D341Med (cell line): Measurements from ENCODE around the gene LCN2.

Experiments used
- DNase-seq: peaks from one replicate; pipeline ENCODE4 v3.0.0; 2012; ENCODE audit warnings: low spot score

Gene LCN2

DNA sequence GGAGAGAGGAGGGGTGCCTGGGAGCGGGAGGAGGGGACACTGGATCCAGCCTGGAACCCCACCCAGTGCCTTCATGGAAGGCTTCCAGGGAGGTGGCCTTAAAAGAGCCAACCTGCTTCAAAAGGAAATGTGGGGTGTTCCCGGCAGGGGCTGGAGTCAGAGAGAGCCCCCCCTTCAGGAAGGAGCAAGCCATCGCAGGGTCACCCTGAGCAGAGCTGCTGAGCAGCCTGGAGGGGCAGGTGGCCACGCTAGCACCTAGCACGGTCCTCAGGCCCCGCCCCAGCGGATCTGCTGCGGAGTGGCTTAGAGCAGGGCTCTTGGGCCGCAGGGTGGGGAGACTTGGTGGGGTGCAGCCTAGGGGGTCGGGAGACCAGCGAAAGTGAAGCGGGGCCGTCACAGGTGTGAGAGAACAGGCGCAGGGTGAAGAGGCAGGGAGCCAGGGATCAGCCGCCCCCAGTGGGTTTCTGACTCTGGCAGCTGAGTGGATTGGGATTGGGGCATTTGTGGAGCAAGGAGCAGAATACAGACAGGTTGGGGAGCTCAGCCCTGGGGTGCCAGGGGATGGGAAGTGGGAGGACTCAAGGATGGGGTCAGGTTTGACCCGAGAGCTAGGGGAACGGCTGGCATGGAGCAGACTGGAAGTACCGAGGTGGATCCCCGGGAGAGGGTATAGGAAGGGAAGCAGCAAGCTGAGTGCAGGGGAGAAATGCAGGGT is 1.5 kb downstream of the LCN2 start:
- DNase-seq: no peak

DNA sequence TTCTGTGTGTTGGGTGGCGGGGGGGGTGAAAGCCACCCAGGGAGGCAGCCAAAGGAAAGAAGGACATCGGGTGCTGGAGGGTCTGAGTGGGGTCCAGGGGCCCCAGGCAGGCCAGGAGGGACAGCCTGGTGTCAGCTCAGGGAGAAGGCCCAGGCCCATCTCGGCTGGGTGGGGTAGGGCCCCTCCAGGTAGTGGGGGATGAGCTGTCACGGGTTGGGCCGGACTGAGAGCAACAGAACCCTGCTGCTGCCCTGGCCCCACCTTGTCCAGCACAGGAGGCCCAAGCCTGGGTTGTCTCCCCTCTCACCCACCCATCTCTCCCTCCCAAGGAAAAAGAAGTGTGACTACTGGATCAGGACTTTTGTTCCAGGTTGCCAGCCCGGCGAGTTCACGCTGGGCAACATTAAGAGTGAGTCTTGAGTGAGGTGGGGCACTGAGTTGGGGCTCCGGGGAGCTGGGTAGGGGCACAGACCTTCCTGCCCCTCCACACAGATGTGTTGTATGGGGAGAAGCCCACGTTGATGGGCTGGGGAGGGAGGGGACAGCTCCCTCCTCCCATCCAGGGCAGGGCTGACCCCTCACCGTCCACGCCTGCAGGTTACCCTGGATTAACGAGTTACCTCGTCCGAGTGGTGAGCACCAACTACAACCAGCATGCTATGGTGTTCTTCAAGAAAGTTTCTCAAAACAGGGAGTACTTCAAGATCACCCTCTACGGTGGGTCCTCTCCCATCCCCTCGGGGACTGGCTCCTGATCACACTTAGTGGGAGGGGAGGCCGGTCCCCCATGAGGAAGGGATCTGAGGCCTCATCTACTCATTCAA is 2.3 kb downstream of the LCN2 start:
- no peak for DNase-seq

DNA sequence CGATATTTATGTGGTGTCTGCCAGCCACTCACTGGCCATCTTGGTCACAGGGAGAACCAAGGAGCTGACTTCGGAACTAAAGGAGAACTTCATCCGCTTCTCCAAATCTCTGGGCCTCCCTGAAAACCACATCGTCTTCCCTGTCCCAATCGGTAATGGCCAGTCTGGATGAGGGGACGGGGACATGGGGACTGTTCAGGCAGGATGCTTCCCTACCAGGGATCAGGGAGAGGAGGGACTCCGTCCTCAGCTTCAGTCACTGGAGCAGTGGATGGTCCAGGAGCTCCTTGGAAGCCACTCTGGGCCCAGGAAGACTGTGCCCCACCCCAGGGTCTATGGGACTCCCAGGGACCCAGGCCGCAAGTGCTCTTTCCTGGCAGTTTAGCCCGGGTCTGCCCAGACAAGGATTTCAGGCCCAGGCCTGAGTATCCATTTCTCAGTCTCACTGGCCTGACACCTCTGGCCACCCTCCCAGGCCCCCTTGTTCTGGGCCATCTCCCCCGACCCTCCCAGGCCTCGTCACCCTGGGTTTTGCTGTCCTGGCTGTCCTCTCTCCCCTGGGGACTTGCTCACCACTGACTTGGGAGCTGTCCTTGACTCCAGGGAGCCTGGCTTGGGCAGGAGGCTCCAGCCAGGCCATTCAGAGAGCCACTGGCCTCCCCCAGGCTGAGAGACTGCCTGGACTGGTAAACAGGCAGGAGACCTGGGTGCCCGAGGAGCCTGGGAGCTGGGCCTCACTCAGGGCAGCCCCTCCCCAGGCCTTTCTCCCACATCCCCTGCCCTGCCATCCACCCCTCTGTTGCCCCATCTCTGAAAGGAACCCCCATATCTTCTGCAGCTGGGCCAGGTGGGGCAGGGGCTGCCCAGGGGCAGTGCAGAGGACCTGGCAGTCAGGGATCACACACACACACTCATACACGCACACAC is 3.1 kb downstream of the LCN2 start:
- DNase-seq: no peak

DNA sequence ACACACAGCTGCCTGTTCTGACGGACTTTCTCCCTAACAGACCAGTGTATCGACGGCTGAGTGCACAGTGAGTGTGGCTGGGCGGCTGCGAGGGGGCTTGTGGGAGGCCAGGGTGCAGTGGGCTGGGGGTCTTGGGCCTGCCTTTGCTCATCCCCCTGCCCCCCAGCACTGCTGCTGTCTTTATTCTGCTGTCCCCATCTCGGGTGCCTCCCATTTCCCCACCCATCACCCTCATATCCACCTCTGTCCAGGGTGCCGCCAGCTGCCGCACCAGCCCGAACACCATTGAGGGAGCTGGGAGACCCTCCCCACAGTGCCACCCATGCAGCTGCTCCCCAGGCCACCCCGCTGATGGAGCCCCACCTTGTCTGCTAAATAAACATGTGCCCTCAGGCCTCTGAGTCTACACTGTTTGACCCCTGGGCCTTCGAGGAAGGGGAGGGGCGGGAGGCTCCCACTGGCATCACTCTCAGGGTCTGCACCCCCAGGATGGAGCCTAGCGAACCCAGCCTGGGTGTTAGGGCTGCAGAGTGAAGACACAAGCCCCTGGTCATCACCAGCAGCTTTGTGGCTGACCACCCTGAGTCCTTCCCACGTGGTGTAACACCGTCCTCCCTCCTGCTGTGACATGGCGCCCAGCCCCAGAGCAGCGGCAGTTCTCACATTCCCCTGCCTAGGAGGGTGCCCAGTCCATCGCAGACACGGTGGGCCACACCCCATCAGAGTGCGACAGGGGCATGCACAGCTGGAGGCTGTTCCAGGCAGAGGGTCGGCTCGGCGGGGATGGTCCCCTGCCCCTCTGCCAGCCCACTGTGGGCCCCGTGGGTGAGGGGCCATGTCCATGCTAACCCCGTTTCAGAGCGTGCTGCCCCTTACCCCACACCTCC is 4.0 kb downstream of the LCN2 start:
- DNase-seq: no peak

DNA sequence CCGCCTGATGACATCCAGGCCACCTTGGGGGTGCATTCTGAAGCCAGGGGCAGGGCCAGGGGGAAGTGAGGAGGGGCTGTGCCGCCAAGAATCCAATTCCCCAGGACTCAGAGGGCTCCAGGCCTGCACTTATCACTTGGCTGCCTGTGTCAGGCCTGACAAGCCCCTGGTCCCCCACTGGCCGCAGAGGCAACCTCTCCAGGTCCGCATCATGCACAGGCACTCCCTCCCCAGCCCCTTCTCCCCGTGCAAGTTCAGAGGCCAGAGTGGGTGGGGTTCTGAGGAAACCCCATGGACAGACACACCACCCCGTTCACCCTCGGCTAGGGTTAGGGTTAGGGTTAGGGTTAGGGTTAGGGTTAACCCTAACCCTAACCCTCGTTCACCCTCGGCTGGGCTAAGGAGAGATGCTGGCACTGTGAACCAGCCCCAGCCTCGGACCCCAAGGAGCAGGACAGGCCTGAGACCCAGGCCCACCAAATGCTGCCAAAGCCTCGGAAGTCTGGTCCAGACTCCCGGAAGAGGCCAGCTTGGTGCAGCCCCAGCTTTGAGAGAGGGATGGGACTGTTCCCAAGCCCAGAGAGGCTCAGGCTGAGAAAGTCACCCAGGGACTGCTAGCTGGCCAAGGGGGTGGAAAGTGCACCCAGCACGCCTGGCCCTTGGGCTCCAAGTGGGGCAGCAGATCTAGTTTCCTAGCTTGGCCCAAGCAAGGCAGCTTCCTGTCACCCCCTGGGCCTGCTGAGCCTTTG is 4.9 kb downstream of the LCN2 start:
- no peak for DNase-seq

DNA sequence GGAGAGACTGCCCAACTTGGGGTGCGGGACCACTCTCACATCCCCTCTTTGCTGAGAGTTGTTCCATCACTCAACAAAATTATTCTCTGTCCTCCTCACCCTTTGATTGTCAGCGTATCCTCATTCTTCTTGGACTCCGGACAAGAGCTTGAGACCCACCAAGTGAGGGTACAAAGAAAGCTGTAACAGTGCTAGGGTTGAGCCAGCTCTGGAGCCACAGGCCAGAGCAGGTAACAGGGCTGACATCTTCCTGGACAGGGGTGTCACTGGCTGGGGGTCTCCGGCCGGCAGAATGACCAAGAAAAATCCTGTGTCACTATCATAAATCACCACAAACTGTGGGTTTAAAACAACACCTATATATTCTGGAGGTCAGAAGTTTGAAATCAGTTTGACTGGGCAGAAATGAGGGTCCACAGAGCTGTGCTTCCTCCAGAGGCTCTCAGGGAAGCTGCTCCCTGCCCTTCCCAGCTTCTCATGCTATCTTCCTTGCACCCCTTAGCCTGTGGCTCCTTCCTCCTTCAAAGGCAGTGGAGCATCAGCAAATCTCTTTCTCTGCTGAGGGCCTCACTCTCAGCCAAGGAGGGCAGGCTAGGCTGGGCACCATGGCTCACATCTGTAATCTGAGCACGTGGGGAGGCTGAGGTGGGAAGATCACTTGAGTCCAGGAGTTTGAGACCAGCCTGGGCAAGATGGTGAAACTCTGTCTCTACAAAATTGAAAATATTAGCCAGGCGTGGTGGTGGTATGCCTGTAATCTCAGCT is 6.7 kb downstream of the LCN2 start:
- DNase-seq: no peak

DNA sequence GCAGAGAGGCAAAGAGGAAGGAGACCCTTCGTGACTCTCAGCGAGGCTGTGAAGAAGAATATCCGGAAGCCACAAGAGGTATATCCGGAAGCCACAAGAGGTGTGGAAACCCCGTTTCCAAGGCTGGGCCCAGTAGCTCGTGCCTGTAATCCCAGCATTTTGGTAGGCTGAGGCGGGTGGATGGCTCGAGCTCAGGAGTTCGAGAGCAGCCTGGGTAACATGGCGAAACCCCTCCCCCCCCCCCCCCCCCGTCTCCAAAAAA is 10.2 kb downstream of the LCN2 start:
- DNase-seq: no peak

DNA sequence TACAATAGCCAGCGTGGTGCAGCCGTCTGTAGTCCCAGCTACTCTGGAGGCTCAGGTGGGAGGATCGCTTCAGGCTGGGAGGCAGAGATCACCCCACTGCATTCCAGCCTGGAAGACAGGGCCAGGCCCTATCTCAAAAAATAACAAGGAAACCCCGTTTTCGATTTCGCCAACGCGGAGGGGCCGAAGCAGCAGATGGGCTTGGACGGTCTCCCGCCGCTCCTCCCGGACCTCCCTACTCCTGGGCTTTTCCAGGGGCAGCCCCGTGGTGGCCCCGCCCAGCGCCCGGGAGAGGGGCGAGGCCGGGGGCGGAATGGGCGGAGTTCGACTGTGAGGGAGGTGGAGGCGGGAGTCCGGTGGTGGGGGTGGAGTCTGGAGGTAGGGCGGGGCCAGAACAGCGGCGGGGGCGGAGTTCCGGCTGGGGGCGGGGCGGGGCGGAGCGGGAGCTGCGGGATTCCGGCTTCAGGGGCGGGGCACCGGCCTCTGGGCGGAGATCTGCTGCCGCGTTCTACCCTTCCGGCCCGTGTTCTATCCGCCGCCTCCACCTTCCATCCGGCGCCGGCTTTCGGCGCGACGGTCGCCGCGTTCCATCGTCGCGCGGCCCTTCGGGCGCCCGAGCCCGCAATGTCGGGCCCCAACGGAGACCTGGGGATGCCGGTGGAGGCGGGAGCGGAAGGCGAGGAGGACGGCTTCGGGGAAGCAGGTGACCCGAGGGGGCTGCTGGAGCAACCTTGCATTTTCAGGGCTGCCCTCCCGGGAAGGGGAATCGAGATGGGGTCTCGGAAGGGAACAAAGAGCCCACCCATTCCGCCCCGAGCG is 10.7 kb downstream of the LCN2 start, which contains the start of gene BBLN:
Gene BBLN (plus strand): TSS at position 482 of the 819 bp plus-strand sequence. CDS start 143 bp downstream, at position 625.
- DNase-seq: peak; percentile 99

DNA sequence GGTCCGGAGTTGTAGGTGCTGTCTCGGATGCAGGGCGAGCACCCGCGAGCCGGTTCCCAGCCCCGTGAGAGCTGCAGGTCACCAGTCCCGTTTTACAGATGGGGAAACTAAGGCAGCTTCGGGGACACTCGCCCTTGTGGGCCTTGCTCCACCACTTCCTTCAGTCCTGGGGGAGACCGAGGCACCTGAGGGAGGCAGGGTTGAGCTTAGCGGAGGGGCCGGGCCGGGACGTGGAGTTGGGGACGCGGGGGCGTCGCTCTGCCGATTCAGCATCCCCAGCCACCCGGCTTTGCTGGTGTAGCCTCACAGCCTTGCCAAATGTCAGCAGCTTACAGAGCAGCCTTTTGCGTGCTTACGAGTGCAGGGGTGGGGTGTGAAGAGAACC is 11.3 kb downstream of the LCN2 start:
- peak; percentile 64 for DNase-seq

DNA sequence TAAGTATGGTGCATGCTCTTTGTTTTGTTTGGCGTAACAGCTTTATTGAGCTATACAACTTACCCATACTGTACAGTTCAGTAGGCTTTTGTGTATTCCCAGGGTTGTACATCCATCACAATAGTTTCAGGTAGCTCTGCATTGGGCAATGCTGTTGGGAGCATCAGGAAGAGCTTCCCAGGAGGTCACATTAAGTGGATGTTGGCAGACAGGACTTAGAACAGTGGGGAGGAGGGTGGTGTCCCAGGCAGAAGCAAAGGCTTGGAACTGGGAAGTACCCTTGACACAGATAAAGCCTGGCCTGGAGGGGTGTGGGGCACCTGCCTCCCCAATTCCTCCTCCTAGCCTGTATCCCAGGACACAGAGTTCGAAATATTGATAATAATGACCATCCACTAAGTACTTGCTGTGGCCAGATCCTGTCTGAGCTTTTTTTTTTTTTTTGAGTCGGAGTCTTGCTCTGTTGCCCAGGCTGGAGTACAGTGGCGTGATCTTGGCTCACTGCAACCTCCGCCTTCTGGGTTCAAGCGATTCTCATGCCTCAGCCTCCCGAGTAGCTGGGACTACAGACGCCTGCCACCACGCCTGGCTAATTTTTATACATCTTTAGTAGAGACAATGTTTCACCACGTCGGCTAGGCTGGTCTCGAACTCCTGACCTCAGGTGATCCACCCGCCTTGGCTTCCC is 12.1 kb downstream of the LCN2 start:
- no peak for DNase-seq

DNA sequence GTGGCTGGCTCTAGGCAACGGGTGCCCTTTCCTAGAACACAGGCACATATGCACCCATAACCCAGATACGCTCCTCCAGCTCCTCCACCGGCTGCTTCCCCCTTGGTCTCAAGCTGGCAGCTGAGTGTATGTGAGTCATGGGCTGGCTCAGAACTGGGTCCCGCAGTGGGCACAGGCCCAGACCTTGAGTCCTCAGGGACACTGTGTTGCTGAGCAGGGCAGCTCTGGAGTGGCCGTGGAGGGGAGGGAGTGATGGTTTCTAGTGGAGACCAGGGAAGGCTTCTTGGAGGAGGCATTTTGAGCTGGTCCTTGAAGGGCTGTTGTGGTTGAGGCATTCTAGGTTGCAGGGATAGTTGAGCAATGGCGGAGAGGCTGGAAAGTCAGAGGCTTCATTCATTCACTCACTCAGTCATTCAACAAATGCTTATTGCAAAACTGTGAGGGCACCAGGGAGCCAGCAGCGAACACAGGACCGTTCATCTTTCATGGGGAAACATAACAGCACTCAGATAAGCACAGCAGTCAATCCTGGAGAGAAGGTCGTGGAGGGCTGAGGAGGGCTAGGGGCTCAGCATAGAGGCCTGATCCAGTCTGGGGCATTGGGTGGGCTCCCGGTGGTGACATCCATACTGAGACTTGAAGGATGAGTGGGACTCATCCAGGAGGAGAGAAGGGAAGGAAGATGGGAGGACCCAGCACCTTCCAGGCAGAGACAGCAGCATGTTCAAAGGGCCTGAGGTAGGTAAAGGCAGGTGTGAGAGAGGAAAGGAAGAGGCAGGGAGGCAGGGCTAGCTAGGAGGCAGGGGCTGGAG is 13.2 kb downstream of the LCN2 start:
- no peak for DNase-seq

DNA sequence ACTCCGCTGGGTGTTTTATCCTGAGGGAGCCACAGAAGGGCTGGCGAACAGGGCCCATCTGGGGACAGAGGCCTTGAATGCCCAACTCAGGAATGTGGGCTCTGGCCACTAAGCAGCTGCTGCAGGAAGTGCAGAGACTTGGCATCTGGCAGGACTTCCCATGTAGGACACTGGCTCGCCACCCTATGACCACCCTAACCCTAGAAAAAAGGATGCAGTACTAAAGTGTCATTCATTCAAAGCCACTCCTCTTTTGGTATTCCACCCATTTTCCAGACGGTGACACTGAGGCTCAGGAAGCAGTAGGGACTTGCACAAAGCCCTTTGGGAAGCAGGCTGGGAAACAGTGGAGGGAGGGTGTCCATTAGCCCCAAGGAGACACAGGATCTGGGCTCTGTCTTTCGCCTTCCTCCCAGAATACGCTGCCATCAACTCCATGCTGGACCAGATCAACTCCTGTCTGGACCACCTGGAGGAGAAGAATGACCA is 13.8 kb downstream of the LCN2 start:
- DNase-seq: no peak

DNA sequence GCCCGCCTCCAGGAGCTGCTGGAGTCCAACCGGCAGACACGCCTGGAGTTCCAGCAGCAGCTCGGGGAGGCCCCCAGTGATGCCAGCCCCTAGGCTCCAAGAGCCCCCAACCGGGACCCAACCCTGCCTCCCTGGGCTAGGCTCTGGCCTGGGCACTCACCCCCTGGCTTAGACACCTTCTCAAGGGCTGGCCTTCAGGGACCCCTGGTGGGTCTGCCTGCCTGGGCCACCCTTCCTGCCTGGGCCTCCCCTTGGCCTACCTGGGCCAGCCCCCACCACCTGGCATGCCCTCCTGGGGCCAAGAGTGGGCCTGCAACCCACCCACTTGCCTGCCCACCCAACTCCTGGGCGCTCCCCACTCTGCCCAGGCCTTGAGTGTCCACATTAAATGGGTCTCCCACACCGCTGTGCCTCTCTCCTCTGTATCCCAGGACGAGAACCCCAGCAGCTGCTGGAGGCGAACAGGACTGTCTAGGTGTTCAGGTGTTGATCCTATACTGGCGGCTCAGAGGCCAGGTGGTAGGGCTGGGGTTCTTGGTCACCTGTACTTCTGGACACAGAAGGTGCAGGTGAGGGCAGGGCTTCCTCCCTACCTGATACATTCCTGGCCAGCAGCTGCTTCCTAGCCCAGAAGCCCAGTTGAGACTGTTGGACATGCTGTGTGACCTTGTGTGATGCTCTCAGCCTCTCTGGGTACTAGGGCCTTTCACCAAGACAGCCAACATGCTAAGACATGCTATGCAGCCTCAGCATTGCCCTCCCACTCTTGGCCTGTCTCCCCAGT is 14.5 kb downstream of the LCN2 start:
- no peak for DNase-seq

DNA sequence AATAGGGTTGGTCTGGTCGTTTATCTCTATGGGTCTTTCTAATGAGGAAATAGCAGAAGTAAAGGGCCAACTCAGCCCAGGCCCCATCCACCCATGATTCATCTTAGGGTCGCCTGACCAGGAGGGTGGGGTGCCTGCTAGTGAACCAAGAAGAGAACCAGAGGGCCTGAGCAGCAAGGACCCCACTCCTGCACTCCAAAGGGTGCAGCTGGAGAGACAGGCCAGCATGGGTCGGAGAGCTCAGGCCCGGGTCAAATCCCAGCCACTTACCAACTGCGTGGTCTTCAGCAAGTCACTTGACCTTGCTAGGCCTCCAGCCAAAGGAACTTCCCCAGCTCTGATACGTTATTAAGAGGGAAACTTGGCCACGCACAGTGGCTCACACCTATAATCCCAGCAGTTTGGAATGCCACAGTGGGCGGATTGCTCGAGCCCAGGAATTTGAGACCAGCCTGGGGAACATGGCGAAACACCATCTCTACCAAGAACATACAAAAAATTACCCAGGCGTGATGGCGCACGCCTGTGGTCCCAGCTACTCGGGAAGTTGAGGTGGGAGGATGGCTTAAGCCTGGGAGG is 15.1 kb downstream of the LCN2 start:
- no peak for DNase-seq

DNA sequence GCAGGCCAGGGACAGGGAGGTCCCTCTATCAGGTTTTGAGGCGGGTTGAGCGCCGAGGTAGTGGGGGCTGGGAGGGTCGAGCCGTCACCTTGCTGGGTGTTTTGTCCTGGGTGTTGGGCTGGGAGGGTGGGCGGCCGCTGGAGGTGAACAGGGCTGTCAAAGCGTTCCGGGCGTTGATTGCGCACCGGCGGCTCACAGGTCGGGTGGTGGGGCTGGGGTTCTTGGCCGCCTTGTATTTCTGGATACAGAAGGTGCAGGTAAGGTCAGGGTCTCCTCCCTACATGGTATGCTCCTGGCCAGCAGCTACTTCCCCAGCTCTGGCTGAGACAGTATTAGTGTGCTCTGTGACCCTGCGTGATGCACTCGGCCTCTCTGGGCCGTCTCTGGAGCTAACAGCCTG is 16.9 kb downstream of the LCN2 start:
- DNase-seq: no peak

DNA sequence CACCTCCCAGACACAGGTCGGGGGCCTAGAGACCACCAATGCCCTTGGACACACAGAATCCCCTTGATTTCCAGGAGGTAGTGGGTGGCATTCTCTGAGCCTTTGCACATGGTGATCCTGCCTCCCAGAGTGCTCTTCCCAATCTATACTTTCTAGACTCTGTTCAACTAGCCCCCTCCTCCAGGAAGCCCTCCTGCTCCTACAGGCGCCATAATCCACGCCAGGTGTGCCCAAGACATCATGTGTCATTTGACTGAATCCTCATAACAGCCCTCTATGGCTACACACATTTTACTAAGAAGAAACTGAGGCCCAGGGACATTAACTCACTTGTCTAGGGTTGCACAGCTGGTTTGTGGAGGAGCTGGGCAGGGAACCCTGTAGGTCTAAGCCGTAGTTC is 18.0 kb downstream of the LCN2 start:
- no peak for DNase-seq
